SK-N-SH (cell line): ENCODE measurements around the gene TOM1L2. TPM values are rescaled to one million over a fixed set of nuclear protein-coding genes. Genes with fewer than 3 reads are reported as not detected.

Experiments used
- CTCF ChIA-PET: fragments of 300-600, 350-600 bp; formaldehyde crosslinking; extraction: SDS; loops from one replicate; lab custom pipeline; 2021; lab: Yijun Ruan, JAX
- POLR2A ChIA-PET: fragments of 350-600 bp; sonication (Branson Sonifier 250); formaldehyde crosslinking; extraction: SDS; loops from one replicate; lab custom pipeline; 2020; ENCODE audit warnings: antibody characterized with exemption, inconsistent platforms; lab: Yijun Ruan, JAX
- DNase-seq: peaks from one replicate; pipeline ENCODE4 v3.0.0; 2012
- H2AFZ ChIP-seq: fragments of 200-600 bp; sonication (generic); 2 replicates; pipeline ENCODE4 v1.8.1; 2016; ENCODE audit warnings: antibody characterized with exemption, mild to moderate bottlenecking, low read depth
- H3F3A ChIP-seq: fragments of 200-600 bp; sonication (generic); replicated peaks from 2 replicates; pipeline ENCODE3; 2016; ENCODE audit warnings: antibody characterized with exemption, mild to moderate bottlenecking; ENCODE audit not compliant: insufficient read depth
- H3K27ac ChIP-seq, 2 experiments: fragments of 200-500 bp in 1 of 2; fragments of 200-600 bp in 1 of 2; sonication (Bioruptor generic) in 1 of 2; sonication (generic), shearing (Covaris generic) in 1 of 2; 2 replicates each; pipeline versions ENCODE4 v1.5.1 to v1.6.1; 2014 to 2016; ENCODE audit warnings: low read depth in 2 of 2, inconsistent platforms in 1 of 2, low read length in 1 of 2, mild to moderate bottlenecking in 1 of 2, mixed read lengths in 1 of 2
- H3K27me3 ChIP-seq: fragments of 200-600 bp; sonication (generic), shearing (Covaris generic); 2 replicates; pipeline ENCODE4 v1.6.1; 2016; ENCODE audit warnings: mixed run types; ENCODE audit not compliant: insufficient read depth
- H3K36me3 ChIP-seq, 2 experiments: fragments of 200-500 bp in 1 of 2; fragments of 200-600 bp in 1 of 2; sonication (Bioruptor generic) in 1 of 2; sonication (generic) in 1 of 2; replicated peaks in 1 of 2; 2 replicates each; pipeline versions ENCODE3 to v1.5.1; 2014 to 2016; ENCODE audit warnings: low read length in 1 of 2, mild to moderate bottlenecking in 1 of 2; ENCODE audit not compliant: insufficient read depth in 2 of 2, control insufficient read depth in 1 of 2
- H3K4me1 ChIP-seq, 2 experiments: fragments of 200-500 bp in 1 of 2; fragments of 200-600 bp in 1 of 2; sonication (Bioruptor generic) in 1 of 2; sonication (generic), shearing (Covaris generic) in 1 of 2; 2 replicates each; pipeline versions ENCODE4 v1.5.1 to v1.6.1; 2014 to 2016; ENCODE audit warnings: low read depth in 1 of 2, low read length in 1 of 2, mixed run types in 1 of 2; ENCODE audit not compliant: insufficient read depth in 2 of 2, control insufficient read depth in 1 of 2
- H3K4me2 ChIP-seq: fragments of 200-600 bp; sonication (generic), shearing (Covaris generic); 2 replicates; pipeline ENCODE4 v1.6.1; 2017; ENCODE audit warnings: mixed run types
- H3K4me3 ChIP-seq, 2 experiments: fragments of 200-500 bp in 1 of 2; fragments of 200-600 bp in 1 of 2; sonication (Bioruptor generic) in 1 of 2; sonication (generic), shearing (Covaris generic) in 1 of 2; 2 replicates each; pipeline versions ENCODE4 v1.5.1 to v1.8.1; 2014 to 2016; ENCODE audit warnings: low read depth in 2 of 2, inconsistent platforms in 1 of 2, low read length in 1 of 2, mild to moderate bottlenecking in 1 of 2, mixed read lengths in 1 of 2, moderate library complexity in 1 of 2
- H3K79me2 ChIP-seq: fragments of 200-600 bp; sonication (generic); 2 replicates; pipeline ENCODE4 v1.8.1; 2017; ENCODE audit warnings: mild to moderate bottlenecking; ENCODE audit not compliant: insufficient read depth
- H3K9ac ChIP-seq: fragments of 200-600 bp; sonication (generic); 2 replicates; pipeline ENCODE4 v1.6.1; 2017; ENCODE audit warnings: mixed run types
- H3K9me2 ChIP-seq: fragments of 200-600 bp; sonication (generic); 2 replicates; pipeline ENCODE4 v1.6.1; 2017; ENCODE audit warnings: mixed run types
- H3K9me3 ChIP-seq: fragments of 200-600 bp; sonication (generic); 2 replicates; pipeline ENCODE4 v1.6.1; 2017; ENCODE audit warnings: mixed run types, mild to moderate bottlenecking, moderate library complexity
- H4K20me1 ChIP-seq: fragments of 200-600 bp; sonication (generic); 2 replicates; pipeline ENCODE4 v1.6.1; 2017; ENCODE audit warnings: mild to moderate bottlenecking, mixed run types; ENCODE audit not compliant: insufficient read depth
- CHD2 ChIP-seq: fragments of 150-350 bp; IDR thresholded peaks from 2 replicates; pipeline ENCODE4 v1.6.1; 2018; ENCODE audit warnings: low read length; ENCODE audit not compliant: partially characterized antibody
- ELF1 ChIP-seq: IDR thresholded peaks from 2 replicates; pipeline ENCODE4 v1.4.0; 2012
- EP300 ChIP-seq, 2 experiments: IDR thresholded peaks; 2 replicates each; pipeline versions ENCODE4 v1.4.0 to v1.6.1; 2012; ENCODE audit warnings: borderline replicate concordance in 1 of 2, low read depth in 1 of 2, low read length in 1 of 2
- FOXJ3 ChIP-seq: sonication (generic); formaldehyde crosslinking; IDR thresholded peaks from 2 replicates; pipeline ENCODE4 v1.5.1; 2020; ENCODE audit warnings: mild to moderate bottlenecking, missing genetic modification reagents
- GATA2 ChIP-seq: sonication (generic); formaldehyde crosslinking; IDR thresholded peaks from 2 replicates; pipeline ENCODE4 v1.5.0; 2020; ENCODE audit warnings: mild to moderate bottlenecking, missing genetic modification reagents
- JUND ChIP-seq: IDR thresholded peaks from 2 replicates; pipeline ENCODE4 v1.4.0; 2012
- MXI1 ChIP-seq: IDR thresholded peaks from 2 replicates; pipeline ENCODE4 v1.6.1; 2012; ENCODE audit warnings: mild to moderate bottlenecking, low read depth, low read length, improper control_type of control experiment
- NFIC ChIP-seq: IDR thresholded peaks from 2 replicates; pipeline ENCODE4 v1.4.0; 2012; ENCODE audit warnings: borderline replicate concordance
- POLR2AphosphoS5 ChIP-seq: IDR thresholded peaks from 2 replicates; pipeline ENCODE4 v1.6.1; 2012; ENCODE audit warnings: low read depth, low read length
- RAD21 ChIP-seq: IDR thresholded peaks from 2 replicates; pipeline ENCODE4 v1.6.1; 2012; ENCODE audit warnings: mild to moderate bottlenecking, low read length
- RCOR1 ChIP-seq: fragments of 150-350 bp; IDR thresholded peaks from 2 replicates; pipeline ENCODE4 v1.6.1; 2017; ENCODE audit warnings: antibody characterized with exemption, low read length
- TCF12 ChIP-seq: IDR thresholded peaks from 2 replicates; pipeline ENCODE4 v1.4.0; 2012
- TEAD4 ChIP-seq: IDR thresholded peaks from 2 replicates; pipeline ENCODE4 v1.4.0; 2012; ENCODE audit warnings: mild to moderate bottlenecking, borderline replicate concordance; ENCODE audit not compliant: insufficient read depth
- WGBS: methylation state at CpG from one replicate; pipeline ENCODE4 v1.1.6; 2017; ENCODE audit warnings: low lambda C conversion rate; 5-methylcytosine and 5-hydroxymethylcytosine counted together
- polyA plus RNA-seq, 3 experiments: library from polyadenylated mRNA; depleted of rRNA; stranded (reverse); fragments of >200 nt; gene quantifications; 2 replicates each; pipeline ENCODE4 v1.2.3, GENCODE V29; 2012
- TF ChIP-seq, protein P1 (sequence below): IDR thresholded peaks from 2 replicates; pipeline ENCODE4 v1.4.0; 2012; ENCODE audit warnings: low read depth, borderline replicate concordance
- TF ChIP-seq, protein P2 (sequence below): IDR thresholded peaks from 2 replicates; pipeline ENCODE4 v1.6.1; 2012; ENCODE audit warnings: mild to moderate bottlenecking, low read depth, low read length, moderate library complexity
- TF ChIP-seq, protein P3 (sequence below): fragments of 200-600 bp; sonication (generic); IDR thresholded peaks from 2 replicates; pipeline ENCODE4 v1.6.1; 2017; ENCODE audit warnings: antibody characterized with exemption, mild to moderate bottlenecking, moderate library complexity
- TF ChIP-seq, protein P4 (sequence below): IDR thresholded peaks from 2 replicates; pipeline ENCODE4 v1.4.0; 2012; ENCODE audit warnings: low read depth
- TF ChIP-seq, protein P5 (sequence below): IDR thresholded peaks from 2 replicates; pipeline ENCODE4; 2012
- TF ChIP-seq, protein P6 (sequence below): fragments of 150-350 bp; IDR thresholded peaks from 2 replicates; pipeline ENCODE4 v1.6.1; 2016; ENCODE audit warnings: mild to moderate bottlenecking, low read depth, low read length

TOM1L2 gene
- polyA plus RNA-seq, 1 of the 3 experiments (the other 2 are of a cell fraction) = 85.4 TPM

DNA sequence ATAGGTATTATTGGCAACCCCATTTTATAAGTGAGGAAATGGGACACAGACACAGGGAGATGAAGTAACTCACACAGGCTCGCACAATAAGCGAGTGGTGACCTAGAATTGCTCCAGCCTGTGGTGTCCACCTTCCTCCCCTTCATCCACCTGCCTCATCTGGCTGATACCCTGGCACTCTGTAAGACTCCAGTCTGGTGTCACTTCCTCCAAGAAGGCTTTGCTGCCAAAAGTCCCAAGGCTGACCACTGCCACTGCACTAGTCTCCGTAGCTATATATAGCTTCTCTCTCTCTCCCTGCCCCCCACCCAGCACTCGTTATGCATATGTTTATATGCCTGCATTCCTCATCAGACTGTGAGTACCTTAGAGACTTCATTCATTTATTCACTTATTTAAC, 69.3 kb downstream of the TOM1L2 start:
- no peaks in the 10 kb centered on the region for H4K20me1 ChIP-seq
- H3K4me1 ChIP-seq = peaks cover 16 to 42% of the 10 kb centered on the region in 2 experiments
- H3K4me3 ChIP-seq = no peak overlapping the region
- WGBS = 96% methylated on average over 4 of the region's 4 CpGs
- H3K27me3 ChIP-seq = no peaks in the 10 kb centered on the region
- POLR2A ChIA-PET = interaction anchor here (0.6 kb wide), 1 partner anchor 9 kb away, joined by 3 read pairs; no protein-coding TSS in a partner anchor
- no peak overlapping the region for H3K9ac ChIP-seq
- 0 out of 4 replicates have a peak overlapping the region, but pooled peaks of 1 of the 2 experiments have one; percentile 43 for H3K27ac ChIP-seq
- no peaks in the 10 kb centered on the region for H3K9me3 ChIP-seq
- DNase-seq = no peak
- CTCF ChIA-PET = interaction anchor here (4.7 kb wide), 1 partner anchor 16 kb away, joined by 38 read pairs; no protein-coding TSS in a partner anchor
- H3K4me2 ChIP-seq = no peak overlapping the region
- H3K9me2 ChIP-seq = no peaks in the 10 kb centered on the region
- H3K36me3 ChIP-seq = peaks cover 19 to 26% of the 10 kb centered on the region in 2 experiments
- H3K79me2 ChIP-seq = 0 out of 2 replicates have a peak, but pooled peaks cover 4% of the 10 kb centered on the region
- peaks cover 25% of the 10 kb centered on the region for H3F3A ChIP-seq
- no peak for TF ChIP-seq ELF1
- no peak for TF ChIP-seq CHD2
- no peak for TF ChIP-seq EP300 (IDR thresholded peaks at IDR 0.05; ENCODE audit: borderline replicate concordance in 1 of 2, low read depth in 1 of 2, low read length in 1 of 2)
- no peak for TF ChIP-seq NFIC
- no peak for TF ChIP-seq JUND
- TF ChIP-seq RAD21 = no peak
- TF ChIP-seq, protein P1, sequence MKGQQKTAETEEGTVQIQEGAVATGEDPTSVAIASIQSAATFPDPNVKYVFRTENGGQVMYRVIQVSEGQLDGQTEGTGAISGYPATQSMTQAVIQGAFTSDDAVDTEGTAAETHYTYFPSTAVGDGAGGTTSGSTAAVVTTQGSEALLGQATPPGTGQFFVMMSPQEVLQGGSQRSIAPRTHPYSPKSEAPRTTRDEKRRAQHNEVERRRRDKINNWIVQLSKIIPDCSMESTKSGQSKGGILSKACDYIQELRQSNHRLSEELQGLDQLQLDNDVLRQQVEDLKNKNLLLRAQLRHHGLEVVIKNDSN = no peak
- TF ChIP-seq, protein P2, sequence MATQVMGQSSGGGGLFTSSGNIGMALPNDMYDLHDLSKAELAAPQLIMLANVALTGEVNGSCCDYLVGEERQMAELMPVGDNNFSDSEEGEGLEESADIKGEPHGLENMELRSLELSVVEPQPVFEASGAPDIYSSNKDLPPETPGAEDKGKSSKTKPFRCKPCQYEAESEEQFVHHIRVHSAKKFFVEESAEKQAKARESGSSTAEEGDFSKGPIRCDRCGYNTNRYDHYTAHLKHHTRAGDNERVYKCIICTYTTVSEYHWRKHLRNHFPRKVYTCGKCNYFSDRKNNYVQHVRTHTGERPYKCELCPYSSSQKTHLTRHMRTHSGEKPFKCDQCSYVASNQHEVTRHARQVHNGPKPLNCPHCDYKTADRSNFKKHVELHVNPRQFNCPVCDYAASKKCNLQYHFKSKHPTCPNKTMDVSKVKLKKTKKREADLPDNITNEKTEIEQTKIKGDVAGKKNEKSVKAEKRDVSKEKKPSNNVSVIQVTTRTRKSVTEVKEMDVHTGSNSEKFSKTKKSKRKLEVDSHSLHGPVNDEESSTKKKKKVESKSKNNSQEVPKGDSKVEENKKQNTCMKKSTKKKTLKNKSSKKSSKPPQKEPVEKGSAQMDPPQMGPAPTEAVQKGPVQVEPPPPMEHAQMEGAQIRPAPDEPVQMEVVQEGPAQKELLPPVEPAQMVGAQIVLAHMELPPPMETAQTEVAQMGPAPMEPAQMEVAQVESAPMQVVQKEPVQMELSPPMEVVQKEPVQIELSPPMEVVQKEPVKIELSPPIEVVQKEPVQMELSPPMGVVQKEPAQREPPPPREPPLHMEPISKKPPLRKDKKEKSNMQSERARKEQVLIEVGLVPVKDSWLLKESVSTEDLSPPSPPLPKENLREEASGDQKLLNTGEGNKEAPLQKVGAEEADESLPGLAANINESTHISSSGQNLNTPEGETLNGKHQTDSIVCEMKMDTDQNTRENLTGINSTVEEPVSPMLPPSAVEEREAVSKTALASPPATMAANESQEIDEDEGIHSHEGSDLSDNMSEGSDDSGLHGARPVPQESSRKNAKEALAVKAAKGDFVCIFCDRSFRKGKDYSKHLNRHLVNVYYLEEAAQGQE = no peak
- TF ChIP-seq POLR2AphosphoS5 = no peak
- TF ChIP-seq, protein P3, sequence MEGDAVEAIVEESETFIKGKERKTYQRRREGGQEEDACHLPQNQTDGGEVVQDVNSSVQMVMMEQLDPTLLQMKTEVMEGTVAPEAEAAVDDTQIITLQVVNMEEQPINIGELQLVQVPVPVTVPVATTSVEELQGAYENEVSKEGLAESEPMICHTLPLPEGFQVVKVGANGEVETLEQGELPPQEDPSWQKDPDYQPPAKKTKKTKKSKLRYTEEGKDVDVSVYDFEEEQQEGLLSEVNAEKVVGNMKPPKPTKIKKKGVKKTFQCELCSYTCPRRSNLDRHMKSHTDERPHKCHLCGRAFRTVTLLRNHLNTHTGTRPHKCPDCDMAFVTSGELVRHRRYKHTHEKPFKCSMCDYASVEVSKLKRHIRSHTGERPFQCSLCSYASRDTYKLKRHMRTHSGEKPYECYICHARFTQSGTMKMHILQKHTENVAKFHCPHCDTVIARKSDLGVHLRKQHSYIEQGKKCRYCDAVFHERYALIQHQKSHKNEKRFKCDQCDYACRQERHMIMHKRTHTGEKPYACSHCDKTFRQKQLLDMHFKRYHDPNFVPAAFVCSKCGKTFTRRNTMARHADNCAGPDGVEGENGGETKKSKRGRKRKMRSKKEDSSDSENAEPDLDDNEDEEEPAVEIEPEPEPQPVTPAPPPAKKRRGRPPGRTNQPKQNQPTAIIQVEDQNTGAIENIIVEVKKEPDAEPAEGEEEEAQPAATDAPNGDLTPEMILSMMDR = no peak
- TF ChIP-seq RCOR1 = no peak
- TF ChIP-seq, protein P4, sequence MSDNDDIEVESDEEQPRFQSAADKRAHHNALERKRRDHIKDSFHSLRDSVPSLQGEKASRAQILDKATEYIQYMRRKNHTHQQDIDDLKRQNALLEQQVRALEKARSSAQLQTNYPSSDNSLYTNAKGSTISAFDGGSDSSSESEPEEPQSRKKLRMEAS = no peak
- TF ChIP-seq TEAD4 = no peak
- TF ChIP-seq, protein P5, sequence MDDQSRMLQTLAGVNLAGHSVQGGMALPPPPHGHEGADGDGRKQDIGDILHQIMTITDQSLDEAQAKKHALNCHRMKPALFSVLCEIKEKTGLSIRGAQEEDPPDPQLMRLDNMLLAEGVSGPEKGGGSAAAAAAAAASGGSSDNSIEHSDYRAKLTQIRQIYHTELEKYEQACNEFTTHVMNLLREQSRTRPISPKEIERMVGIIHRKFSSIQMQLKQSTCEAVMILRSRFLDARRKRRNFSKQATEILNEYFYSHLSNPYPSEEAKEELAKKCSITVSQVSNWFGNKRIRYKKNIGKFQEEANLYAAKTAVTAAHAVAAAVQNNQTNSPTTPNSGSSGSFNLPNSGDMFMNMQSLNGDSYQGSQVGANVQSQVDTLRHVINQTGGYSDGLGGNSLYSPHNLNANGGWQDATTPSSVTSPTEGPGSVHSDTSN = no peak
- TF ChIP-seq FOXJ3 = no peak
- no peak for TF ChIP-seq GATA2
- TF ChIP-seq MXI1 = no peak
- TF ChIP-seq TCF12 = no peak
- TF ChIP-seq, protein P6, sequence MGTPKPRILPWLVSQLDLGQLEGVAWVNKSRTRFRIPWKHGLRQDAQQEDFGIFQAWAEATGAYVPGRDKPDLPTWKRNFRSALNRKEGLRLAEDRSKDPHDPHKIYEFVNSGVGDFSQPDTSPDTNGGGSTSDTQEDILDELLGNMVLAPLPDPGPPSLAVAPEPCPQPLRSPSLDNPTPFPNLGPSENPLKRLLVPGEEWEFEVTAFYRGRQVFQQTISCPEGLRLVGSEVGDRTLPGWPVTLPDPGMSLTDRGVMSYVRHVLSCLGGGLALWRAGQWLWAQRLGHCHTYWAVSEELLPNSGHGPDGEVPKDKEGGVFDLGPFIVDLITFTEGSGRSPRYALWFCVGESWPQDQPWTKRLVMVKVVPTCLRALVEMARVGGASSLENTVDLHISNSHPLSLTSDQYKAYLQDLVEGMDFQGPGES = no peak
- no peak overlapping the region for H2AFZ ChIP-seq
